Measurements from ENCODE around the gene C2orf92.
"Not testable (repeated sequence)": the region's sequence is repeated elsewhere in the genome, so short reads cannot be mapped to it uniquely, and the experiment has no call there.

The C2orf92 gene

GRCh38 chr2:97669448-97669847 lies at the start of gene C2orf92:
C2orf92 (plus strand) TSS chr2:97669713; CDS start chr2:97669789, 76 bp downstream.
- no peak for DNase-seq

GRCh38 chr2:97620492-97620891 lies 49.0 kb upstream of the C2orf92 start:
- DNase-seq, result not testable (repeated sequence)

- DNase-seq, result not testable (repeated sequence)
Observed at GRCh38 chr2:97622976-97623375, 46.5 kb upstream of the C2orf92 start.

GRCh38 chr2:97625354-97626048 lies 44.0 kb upstream of the C2orf92 start:
- DNase-seq, result not testable (repeated sequence)

DNA sequence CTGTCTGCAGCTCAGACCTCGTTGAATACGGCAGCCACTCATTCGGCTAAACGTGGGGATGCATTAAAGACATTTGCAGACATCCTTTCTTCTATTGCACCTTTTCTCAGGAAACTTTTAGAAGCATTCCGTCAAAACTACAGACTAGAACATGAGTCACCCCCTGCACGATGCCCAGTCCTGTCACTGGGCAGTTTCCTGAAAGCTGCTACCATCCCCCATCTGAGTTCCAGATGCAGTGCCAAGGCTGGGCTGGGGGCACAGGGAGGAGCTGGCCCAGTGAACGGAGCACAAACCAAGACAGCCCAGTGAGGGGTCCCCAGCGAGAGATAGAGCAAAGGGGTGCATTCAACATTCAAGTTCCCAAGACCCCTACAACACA lies 43.5 kb upstream of the C2orf92 start:
- not testable (repeated sequence) for DNase-seq

DNA sequence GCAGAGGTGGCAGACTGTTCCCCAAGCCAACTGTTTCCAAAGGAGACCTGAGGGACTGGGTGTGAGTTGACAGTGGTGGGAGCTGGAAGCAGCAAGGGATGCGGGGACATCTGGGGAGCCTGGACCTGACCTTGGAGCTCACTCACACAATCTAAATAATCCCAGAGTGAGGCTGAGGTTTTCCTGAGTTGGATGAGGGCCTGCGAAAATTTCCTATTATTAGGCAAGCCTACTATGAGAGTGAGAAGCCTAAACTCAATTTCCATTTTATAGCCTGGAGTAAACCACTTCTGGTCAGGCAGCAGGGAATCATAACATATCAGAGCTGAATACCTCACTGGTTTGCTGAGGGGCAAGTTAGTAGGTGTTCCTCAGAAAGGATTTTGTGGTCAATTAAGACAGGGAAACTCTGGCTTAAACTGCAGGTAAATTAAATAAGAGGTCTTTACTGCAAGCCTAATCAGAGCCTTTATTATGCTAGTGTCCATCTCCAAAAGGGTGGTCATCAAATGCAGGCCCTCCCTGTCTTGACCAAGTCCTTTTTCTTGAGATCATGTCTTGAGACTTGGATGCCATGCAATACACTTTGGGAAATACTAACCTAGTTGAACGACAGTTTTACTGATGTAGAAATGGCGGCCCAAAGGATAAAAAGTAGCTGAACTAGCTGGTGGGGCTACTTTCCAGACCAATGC lies 25.3 kb upstream of the C2orf92 start:
- no peak for DNase-seq

- DNase-seq, result no peak
Observed at GRCh38 chr2:97645112-97645694, 24.3 kb upstream of the C2orf92 start.

DNA sequence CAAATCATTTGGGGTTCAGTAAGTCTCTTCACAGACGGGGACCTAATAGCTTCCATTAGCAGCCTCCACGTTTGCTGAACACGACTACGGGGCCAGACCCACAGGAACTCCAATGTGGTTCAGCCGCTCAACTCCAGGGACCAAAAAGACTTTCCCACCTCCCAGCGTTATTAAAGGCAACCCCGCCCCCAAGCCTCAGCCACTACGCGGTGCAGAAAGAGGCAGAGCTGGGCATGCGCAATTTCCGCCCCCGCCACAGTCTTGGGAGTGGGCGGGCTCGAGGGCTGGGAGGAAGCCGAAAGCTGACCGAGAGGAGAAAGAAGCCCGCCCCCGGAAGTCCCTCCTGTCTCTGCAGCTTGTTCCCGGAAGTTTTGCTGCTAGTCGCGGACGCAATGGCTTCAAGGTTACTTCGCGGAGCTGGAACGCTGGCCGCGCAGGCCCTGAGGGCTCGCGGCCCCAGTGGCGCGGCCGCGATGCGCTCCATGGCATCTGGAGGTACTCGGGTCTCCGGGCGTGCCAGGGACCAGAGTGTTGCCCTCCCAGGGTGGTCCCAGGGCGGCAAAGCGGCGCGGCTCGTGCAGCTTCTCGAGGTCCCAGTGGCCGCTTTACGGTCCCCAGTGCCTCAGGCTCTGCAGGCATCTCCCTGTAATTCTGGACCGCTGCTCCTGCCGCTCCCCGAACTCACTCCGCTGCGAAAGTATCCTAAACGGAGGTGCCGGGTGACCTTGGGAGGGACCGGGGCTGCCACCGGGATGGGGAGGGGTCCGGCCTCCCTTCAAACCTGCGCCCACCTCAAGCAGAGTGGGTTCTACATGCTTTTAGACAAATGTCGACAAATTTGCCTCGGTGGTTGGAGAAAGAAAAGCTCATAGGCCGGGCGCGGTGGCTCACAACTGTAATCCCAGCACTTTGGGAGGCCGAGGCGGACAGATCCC lies 23.6 kb upstream of the C2orf92 start, which contains the start of gene COX5B:
Gene COX5B, plus strand, starts transcription at position 368 of the 935 bp plus-strand sequence. Its CDS starts 25 bp downstream, at position 393.
- DNase-seq, result peak; percentile 91

DNA sequence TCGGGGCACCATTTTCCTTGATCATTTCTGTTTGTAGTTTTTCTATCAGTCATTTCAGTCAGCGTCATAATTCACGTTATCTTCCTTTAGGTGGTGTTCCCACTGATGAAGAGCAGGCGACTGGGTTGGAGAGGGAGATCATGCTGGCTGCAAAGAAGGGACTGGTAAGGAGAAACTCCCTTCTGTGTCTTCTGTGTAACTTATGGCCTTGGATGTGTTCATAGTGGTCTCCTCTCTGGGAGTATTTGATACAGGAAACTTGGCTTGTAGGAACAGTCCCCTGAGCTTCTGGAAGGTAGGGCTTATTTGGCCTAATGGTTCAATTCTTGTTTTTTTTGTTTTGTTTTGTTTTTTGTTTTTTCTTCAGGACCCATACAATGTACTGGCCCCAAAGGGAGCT lies 22.5 kb upstream of the C2orf92 start:
- DNase-seq, result no peak

DNA sequence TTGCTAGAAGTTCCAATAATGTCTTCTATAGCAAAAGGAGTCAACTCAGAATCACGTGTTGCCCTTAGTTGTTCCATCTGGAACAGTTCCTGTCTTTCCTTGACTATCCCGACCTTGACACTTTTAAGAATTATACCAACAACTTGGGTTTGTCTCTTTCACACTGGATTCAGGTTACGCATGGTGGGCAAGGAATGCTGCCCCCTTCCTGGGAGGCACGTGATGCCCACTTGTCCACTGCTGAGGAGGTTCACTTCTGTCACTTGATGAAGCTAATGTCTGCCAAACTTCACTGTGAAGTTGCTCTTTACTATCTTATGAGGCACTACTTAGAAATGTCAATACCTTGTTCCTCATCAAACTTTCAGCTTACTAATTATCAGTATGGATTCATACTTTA lies 18.4 kb upstream of the C2orf92 start:
- DNase-seq, result no peak

DNA sequence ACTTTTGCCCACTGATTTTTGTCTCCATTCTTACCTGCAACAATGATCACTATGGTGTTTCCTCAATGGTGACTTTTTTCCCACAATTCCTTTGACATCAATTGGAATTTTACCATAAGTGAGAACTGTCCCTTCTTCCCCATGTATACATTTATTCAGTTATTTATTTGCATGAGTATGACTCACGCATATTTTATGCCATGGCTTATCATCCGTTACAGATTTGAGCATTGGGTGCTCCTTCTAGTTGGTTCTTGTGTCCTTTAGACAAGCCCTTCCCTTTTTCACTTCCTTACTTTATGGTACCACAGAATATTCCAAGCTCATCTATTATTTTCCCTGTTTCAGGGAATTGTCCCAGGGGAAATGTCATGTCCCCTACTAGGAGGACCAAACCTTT lies 16.0 kb upstream of the C2orf92 start:
- no peak for DNase-seq

DNA sequence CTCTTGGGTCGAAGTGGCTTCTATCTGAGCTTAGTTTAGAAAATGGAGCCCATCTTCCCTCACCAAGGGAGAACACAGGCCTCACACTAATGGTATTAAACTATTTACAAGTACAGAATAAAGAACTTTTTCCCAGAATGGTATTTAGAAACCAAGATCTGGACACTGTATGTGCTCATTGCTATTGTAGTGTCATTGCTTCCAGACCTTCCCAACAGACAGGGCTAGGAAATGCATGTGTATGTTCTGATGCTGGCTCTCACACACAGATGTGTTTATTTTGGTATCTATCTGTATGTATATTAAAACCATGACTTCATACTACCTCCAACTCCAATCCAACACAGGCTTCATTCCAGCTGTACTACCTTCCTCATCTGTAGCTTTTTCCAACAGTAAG lies 15.6 kb upstream of the C2orf92 start:
- DNase-seq, result no peak

- DNase-seq, result no peak
Observed at GRCh38 chr2:97654309-97654708, 15.2 kb upstream of the C2orf92 start.

- DNase-seq, result no peak
Observed at GRCh38 chr2:97654791-97655190, 14.7 kb upstream of the C2orf92 start.

GRCh38 chr2:97656129-97656755 lies 13.3 kb upstream of the C2orf92 start:
- DNase-seq, result no peak

- DNase-seq, result no peak
Observed at GRCh38 chr2:97656905-97657587, 12.5 kb upstream of the C2orf92 start.

GRCh38 chr2:97657986-97658690 lies 11.4 kb upstream of the C2orf92 start:
- DNase-seq, result no peak

GRCh38 chr2:97658691-97659157 lies 10.8 kb upstream of the C2orf92 start:
- no peak for DNase-seq

DNA sequence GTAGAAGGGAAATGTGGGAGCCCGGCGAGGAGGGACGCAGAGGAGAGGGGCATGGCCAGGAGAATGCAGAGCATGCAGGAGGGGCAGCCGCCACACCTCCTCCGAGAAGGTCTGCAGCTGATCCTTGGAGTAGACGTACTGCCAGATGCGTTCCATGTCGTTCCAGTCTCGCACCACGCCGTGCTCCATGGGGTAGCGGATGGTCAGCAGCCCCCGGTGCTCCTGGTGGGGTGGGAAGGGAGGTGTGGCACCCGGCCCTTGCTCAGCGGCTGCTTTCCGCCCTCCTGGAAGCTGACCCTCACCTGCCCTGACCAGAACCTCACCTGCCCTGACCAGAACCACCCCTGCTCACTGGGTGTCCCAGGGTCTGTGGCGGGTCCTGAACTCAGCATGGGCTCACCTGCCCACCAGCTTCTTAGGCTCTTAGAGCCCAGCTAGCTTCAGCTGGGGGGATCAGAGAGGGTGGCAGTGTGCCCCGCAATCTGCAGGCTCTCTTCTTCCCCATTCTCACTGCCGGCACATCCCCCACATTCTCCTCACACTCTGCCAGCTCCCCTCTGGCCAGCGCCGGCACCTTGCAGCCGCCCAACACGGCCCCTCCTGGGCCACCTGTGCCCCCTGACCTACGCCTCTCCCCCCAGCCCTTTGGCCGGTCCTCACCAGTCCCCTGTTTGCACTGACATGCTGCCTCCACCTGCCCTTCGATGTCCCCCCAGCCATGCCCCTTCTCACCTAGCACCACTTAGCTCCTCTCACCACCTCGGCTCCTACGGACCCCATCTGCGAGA lies 10.1 kb upstream of the C2orf92 start:
- DNase-seq, result no peak

Data from NCI-H1417 treated with DMSO at 0.1 percent for 48 hours (cell line).